Liver (tissue), 9 donors: ENCODE measurements around the gene HAO2. TPM values are rescaled to one million over a fixed set of nuclear protein-coding genes. Genes with fewer than 3 reads are reported as not detected.

Source experiments
- DNase-seq: peaks from one replicate; pipeline ENCODE4 v3.0.0-alpha.2; 2017; ENCODE audit warnings: low spot score
- H3K27ac ChIP-seq, 2 donors: one replicate each; pipeline ENCODE4 v1.7.0; 2013; ENCODE audit warnings: inconsistent platforms in 2 of 2, low read length in 2 of 2, control low read depth in 1 of 2, low read depth in 1 of 2, mild to moderate bottlenecking in 1 of 2
- H3K27me3 ChIP-seq, 4 donors: one replicate each; pipeline versions ENCODE4 v1.6.1 to v1.7.0; 2013; ENCODE audit warnings: low read length in 3 of 4, inconsistent platforms in 1 of 4, mild to moderate bottlenecking in 1 of 4, moderate library complexity in 1 of 4; ENCODE audit not compliant: control insufficient read depth in 4 of 4, insufficient read depth in 4 of 4
- H3K36me3 ChIP-seq, 4 donors: one replicate each; pipeline versions ENCODE4 v1.6.1 to v1.7.0; 2013; ENCODE audit warnings: low read length in 3 of 4, mild to moderate bottlenecking in 3 of 4, low read depth in 1 of 4, moderate library complexity in 1 of 4; ENCODE audit not compliant: control insufficient read depth in 4 of 4, insufficient read depth in 3 of 4
- H3K4me1 ChIP-seq, 4 donors: one replicate each; pipeline versions ENCODE4 v1.6.1 to v1.7.0; 2013; ENCODE audit warnings: low read length in 3 of 4, mild to moderate bottlenecking in 3 of 4, moderate library complexity in 1 of 4; ENCODE audit not compliant: control insufficient read depth in 4 of 4, insufficient read depth in 4 of 4
- H3K4me3 ChIP-seq, 3 donors: one replicate each; pipeline versions ENCODE4 v1.6.1 to v1.7.0; 2013; ENCODE audit warnings: low read length in 3 of 3, control low read depth in 1 of 3, low read depth in 1 of 3, mild to moderate bottlenecking in 1 of 3
- H3K9ac ChIP-seq, 2 donors: one replicate each; pipeline ENCODE4 v1.7.0; 2013; ENCODE audit warnings: low read length in 2 of 2, mild to moderate bottlenecking in 2 of 2, moderate library complexity in 2 of 2, control low read depth in 1 of 2, low read depth in 1 of 2
- H3K9me3 ChIP-seq, 4 donors: one replicate each; pipeline versions ENCODE4 v1.6.1 to v1.7.0; 2013; ENCODE audit warnings: low read length in 3 of 4; ENCODE audit not compliant: control insufficient read depth in 4 of 4
- CTCF ChIP-seq: fragments of 150-350 bp; IDR thresholded peaks from 2 replicates; pipeline ENCODE4 v1.5.1; 2017; ENCODE audit warnings: improper control_type of control experiment, low read depth, low read length; ENCODE audit not compliant: missing input control
- EGR1 ChIP-seq, 2 donors: IDR thresholded peaks; 2 replicates each; pipeline ENCODE4 v1.6.1; 2016 to 2018; ENCODE audit warnings: antibody characterized with exemption in 2 of 2, low read depth in 2 of 2
- FOXA1 ChIP-seq: IDR thresholded peaks from 2 replicates; pipeline ENCODE4 v1.6.1; 2016; ENCODE audit warnings: antibody characterized with exemption
- FOXA2 ChIP-seq: IDR thresholded peaks from 2 replicates; pipeline ENCODE4 v1.6.1; 2016; ENCODE audit warnings: antibody characterized with exemption
- GABPA ChIP-seq, 2 donors: IDR thresholded peaks in 1 of 2; conservative IDR thresholded peaks in 1 of 2; 2 replicates each; pipeline ENCODE4 v1.6.1; 2016; ENCODE audit warnings: antibody characterized with exemption in 2 of 2, mild to moderate bottlenecking in 1 of 2, moderate library complexity in 1 of 2
- HNF4A ChIP-seq, 2 donors: conservative IDR thresholded peaks; 2 replicates each; pipeline ENCODE4 v1.6.1; 2016; ENCODE audit warnings: antibody characterized with exemption in 2 of 2, mild to moderate bottlenecking in 2 of 2
- HNF4G ChIP-seq: IDR thresholded peaks from 2 replicates; pipeline ENCODE4 v1.6.1; 2016; ENCODE audit warnings: antibody characterized with exemption
- JUND ChIP-seq, 2 donors: IDR thresholded peaks; 2 replicates each; pipeline ENCODE4 v1.6.1; 2016; ENCODE audit warnings: antibody characterized with exemption in 2 of 2
- MAX ChIP-seq: IDR thresholded peaks from 2 replicates; pipeline ENCODE4 v1.6.1; 2016; ENCODE audit warnings: antibody characterized with exemption
- NR2F2 ChIP-seq: IDR thresholded peaks from 2 replicates; pipeline ENCODE4 v1.6.1; 2016; ENCODE audit warnings: antibody characterized with exemption
- RAD21 ChIP-seq, 2 donors: IDR thresholded peaks; 2 replicates each; pipeline ENCODE4 v1.6.1; 2016; ENCODE audit warnings: antibody characterized with exemption in 2 of 2, mild to moderate bottlenecking in 2 of 2
- REST ChIP-seq: IDR thresholded peaks from 2 replicates; pipeline ENCODE4 v1.6.1; 2016; ENCODE audit warnings: antibody characterized with exemption, mild to moderate bottlenecking
- RXRA ChIP-seq, 2 donors: IDR thresholded peaks; 2 replicates each; pipeline ENCODE4 v1.6.1; 2017 to 2018; ENCODE audit warnings: antibody characterized with exemption in 2 of 2, mild to moderate bottlenecking in 1 of 2
- SP1 ChIP-seq: IDR thresholded peaks from 2 replicates; pipeline ENCODE4 v1.6.1; 2018; ENCODE audit warnings: antibody characterized with exemption, mild to moderate bottlenecking
- TAF1 ChIP-seq: conservative IDR thresholded peaks from 2 replicates; pipeline ENCODE4 v1.6.1; 2016; ENCODE audit warnings: antibody characterized with exemption, mild to moderate bottlenecking
- YY1 ChIP-seq: IDR thresholded peaks from 2 replicates; pipeline ENCODE4 v1.6.1; 2016; ENCODE audit warnings: antibody characterized with exemption, mild to moderate bottlenecking
- WGBS: extraction: QIAGEN DNeasy Blood & Tissue Kit; methylation state at CpG from one replicate; pipeline ENCODE4 v1.1.7; 2013; 5-methylcytosine and 5-hydroxymethylcytosine counted together
- polyA plus RNA-seq, 2 donors: library from polyadenylated mRNA; stranded (reverse) in 1 of 2; unstranded in 1 of 2; fragments of 200-250 nt in 1 of 2; fragments of >200 nt in 1 of 2; fragmentation: Nextera tagmentation in 1 of 2; extraction: Ambion mirVana in 1 of 2; gene quantifications; one replicate each; pipeline versions ENCODE4 v1.2.1 to v1.2.3, GENCODE V29; 2013 to 2015
- total RNA-seq, 2 donors: library from RNA; depleted of rRNA; stranded (reverse); fragments of >200 nt; gene quantifications; one replicate each; pipeline ENCODE4 v1.2.3, GENCODE V29; 2014
- TF ChIP-seq, protein P1 (sequence below): IDR thresholded peaks from 2 replicates; pipeline ENCODE4 v1.6.1; 2016; ENCODE audit warnings: antibody characterized with exemption
- TF ChIP-seq, protein P2 (sequence below): IDR thresholded peaks from 2 replicates; pipeline ENCODE4 v1.6.1; 2016; ENCODE audit warnings: antibody characterized with exemption
- donor health status: healthy.
- donor health status: healthy.
- donor health status: healthy.
- donor health status: healthy.
- donor health status: healthy.

Gene HAO2
- total and polyA plus RNA-seq, 4 donors = 8.2 to 377 (median 150) TPM

DNA sequence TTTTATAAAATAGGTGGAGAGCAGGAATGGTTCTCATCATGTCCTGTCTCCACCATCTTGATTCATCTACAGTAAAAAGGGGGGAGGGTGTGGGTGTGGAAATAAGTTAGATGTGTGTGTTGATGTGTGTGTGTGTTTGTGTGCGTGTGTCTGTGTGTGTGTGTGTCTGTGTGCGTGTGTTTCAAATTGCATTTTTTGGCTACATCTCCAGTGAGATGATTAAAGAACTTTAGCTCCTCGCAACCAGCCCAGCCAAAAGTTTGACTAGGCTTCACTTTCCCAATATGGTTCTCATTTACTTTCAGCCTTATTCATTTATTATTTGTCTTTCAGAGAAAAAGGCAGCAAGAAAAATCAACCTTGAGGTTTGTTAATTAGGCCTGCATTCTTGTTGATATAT lies 14.7 kb upstream of the HAO2 start (continued):
- TF ChIP-seq RAD21 (IDR thresholded peaks at IDR 0.05) (no peak), FOXA2 (no peak), HNF4A (conservative IDR thresholded peaks at IDR 0.05) (no peak), JUND (IDR thresholded peaks at IDR 0.05) (no peak), GABPA (IDR thresholded peaks at IDR 0.05 in 1 of 2, conservative IDR thresholded peaks at IDR 0.05 in 1 of 2) (no peak)
- TF ChIP-seq, protein P1, sequence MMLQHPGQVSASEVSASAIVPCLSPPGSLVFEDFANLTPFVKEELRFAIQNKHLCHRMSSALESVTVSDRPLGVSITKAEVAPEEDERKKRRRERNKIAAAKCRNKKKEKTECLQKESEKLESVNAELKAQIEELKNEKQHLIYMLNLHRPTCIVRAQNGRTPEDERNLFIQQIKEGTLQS = no peak

- H3K4me1 ChIP-seq = peaks cover 0 to 3% (median 0%) of the 10 kb centered on the region in 4 donors
- H3K27ac ChIP-seq = no peak overlapping the region
- no peak overlapping the region for H3K4me3 ChIP-seq
- no peak overlapping the region for H3K9ac ChIP-seq
- H3K9me3 ChIP-seq = no peaks in the 10 kb centered on the region
- no peak for TF ChIP-seq RXRA (IDR thresholded peaks at IDR 0.05)
- TF ChIP-seq FOXA1 = no peak
- TF ChIP-seq GABPA (IDR thresholded peaks at IDR 0.05 in 1 of 2, conservative IDR thresholded peaks at IDR 0.05 in 1 of 2) = no peak
- no peak for TF ChIP-seq EGR1 (IDR thresholded peaks at IDR 0.05; ENCODE audit: low read depth in 2 of 2)
- TF ChIP-seq FOXA2 = no peak
- TF ChIP-seq CTCF = no peak
- TF ChIP-seq RAD21 (IDR thresholded peaks at IDR 0.05) = no peak
- no peak for TF ChIP-seq HNF4A (conservative IDR thresholded peaks at IDR 0.05)
- TF ChIP-seq JUND (IDR thresholded peaks at IDR 0.05) = no peak
- no peak for TF ChIP-seq SP1
- TF ChIP-seq MAX = no peak
- TF ChIP-seq, protein P2, sequence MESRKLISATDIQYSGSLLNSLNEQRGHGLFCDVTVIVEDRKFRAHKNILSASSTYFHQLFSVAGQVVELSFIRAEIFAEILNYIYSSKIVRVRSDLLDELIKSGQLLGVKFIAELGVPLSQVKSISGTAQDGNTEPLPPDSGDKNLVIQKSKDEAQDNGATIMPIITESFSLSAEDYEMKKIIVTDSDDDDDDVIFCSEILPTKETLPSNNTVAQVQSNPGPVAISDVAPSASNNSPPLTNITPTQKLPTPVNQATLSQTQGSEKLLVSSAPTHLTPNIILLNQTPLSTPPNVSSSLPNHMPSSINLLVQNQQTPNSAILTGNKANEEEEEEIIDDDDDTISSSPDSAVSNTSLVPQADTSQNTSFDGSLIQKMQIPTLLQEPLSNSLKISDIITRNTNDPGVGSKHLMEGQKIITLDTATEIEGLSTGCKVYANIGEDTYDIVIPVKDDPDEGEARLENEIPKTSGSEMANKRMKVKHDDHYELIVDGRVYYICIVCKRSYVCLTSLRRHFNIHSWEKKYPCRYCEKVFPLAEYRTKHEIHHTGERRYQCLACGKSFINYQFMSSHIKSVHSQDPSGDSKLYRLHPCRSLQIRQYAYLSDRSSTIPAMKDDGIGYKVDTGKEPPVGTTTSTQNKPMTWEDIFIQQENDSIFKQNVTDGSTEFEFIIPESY = no peak
- no peak for TF ChIP-seq TAF1
- TF ChIP-seq NR2F2 = no peak
- no peak for TF ChIP-seq YY1
- no peak for TF ChIP-seq REST
- TF ChIP-seq HNF4G = no peak
- TF ChIP-seq, protein P1 = no peak
- 92% methylated on average over 4 of the region's 4 CpGs for WGBS
- DNase-seq = no peak
- H3K36me3 ChIP-seq = peaks cover 0 to 30% (median 24%) of the 10 kb centered on the region in 4 donors
- H3K27me3 ChIP-seq = no peaks in the 10 kb centered on the region
These were observed 9.9 kb upstream of the HAO2 start for GRCh38 chr1:119358636-119359035.
